ENCODE data around the gene VWA5B1. TPM values are rescaled to one million over a fixed set of nuclear protein-coding genes. Genes with fewer than 3 reads are reported as not detected.

Gene VWA5B1
- total RNA-seq, 1 donor from 2014 or later = not detected

DNA sequence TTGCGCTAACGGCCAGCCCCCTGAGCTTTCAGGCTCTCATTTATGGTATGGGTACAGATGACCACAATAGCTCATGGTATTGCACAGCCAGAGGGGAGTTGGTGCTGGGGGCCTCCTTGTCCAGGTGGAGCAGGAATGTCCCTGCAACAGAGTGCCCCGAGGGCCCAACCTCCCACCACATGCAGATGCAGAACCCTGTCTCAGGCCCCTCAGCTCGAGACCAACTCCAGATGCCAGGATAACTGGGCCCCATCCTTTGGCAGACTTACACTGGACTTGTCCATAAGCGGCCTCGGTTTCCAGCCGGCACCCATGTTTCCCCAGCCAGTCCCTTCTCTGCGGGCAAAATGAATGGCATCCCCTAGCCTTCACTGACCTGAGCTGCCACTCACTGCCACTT, 67.1 kb downstream of the VWA5B1 start:
- DNase-seq (ENCODE audit: missing footprints) (peak; percentile 16), ATAC-seq (no peak)
- intact Hi-C loops (cut with DNase I) = loop anchor here (5.0 kb wide), 3 partner anchors 75 to 145 kb away; no protein-coding TSS in a partner anchor

DNA sequence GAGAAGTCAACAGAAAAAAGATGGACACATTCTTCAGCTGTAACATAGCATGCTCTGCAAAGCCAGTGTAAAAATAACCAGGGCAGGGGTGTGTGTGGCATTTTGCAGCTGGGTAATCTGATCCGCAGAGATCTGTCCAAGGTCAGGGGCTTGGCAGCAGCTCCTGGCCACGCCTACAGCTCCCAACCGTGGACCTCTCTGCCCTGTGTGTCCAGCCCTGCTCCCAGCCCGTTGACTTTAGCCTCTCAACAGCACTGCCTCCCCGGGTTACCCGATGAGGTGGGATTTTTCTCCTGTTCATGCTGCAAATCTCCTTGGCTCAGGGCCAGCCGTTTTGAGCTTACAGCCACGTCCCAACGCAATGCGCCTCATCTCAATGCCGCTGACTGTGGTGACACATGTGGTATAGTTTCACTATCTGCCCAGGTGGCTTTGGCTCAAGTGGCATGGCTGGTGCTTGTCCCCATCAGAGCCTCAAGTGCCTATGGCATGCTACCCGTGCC, 68.1 kb downstream of the VWA5B1 start:
- intact Hi-C loops (cut with DNase I) = loop anchor here (5.0 kb wide), 3 partner anchors 77 to 147 kb away; no protein-coding TSS in a partner anchor
- DNase-seq (ENCODE audit: missing footprints) = peak; percentile 75
- ATAC-seq = peak; percentile 93

DNA sequence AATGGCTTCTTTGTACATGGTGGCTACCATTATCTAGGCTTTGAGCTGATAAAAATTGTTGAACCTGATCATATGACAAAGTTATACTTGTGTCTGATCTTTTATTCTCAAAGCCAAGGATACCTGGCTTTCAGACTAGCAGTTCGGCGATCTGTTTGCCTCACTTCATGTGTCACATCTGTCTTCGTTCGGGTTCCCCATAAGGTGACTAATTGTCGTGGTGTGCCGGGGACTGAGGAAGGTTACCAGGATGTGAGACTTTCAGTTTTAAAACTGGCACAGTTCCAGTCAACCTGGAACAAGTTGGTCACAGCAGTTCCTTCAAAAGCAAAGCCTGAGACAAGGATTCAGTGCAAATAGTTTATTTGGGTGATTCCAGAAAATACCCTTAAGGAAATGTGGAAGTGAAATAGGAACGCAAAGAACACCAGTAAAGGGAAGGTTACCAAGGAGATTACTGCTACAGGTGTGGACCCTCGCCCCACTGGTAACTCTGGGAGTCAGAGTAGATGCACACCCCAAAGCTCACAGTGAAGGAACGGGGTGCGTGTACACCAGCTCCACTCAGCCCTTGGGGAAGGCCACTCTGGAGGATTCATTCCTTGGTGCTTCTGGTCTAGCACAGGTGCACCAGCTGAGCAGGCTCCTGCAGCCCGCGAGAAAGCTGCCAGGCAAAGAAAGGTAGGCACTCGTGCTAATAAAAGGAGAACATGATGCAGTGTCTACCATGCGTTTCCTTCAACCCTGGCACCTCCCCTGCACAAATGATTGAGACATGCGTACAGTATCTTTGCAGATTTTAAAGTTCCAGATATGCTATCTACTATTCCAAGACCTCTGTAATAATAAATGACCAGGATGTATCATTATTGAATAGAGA, 69.0 kb downstream of the VWA5B1 start:
- peak; percentile 6 for DNase-seq (ENCODE audit: missing footprints)
- no peak for ATAC-seq
- intact Hi-C loops (cut with DNase I) = loop anchor here (5.0 kb wide), 3 partner anchors 77 to 147 kb away; no protein-coding TSS in a partner anchor

DNA sequence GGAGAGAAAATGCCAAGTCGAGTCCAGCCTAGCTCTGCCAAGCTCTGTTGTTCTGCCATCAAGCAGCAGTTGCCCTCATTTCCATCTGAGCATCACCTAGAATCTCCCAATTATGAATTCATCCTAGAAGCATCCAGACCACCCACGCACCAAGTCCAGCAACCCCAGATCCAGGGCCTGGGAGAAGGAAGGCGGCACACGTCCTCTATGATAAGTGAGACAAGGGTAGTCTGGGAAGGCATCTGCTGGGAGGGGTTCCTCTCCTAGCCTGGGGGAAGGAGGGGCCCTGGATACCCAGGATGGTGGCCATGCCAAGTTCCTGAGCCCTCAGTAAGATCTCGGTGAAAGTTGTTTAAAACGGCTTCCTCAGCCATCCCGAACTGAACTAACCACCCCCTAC, 70.7 kb downstream of the VWA5B1 start:
- intact Hi-C loops (cut with DNase I) = no loop called here
- no peak for DNase-seq (ENCODE audit: missing footprints)
- no peak for ATAC-seq

DNA sequence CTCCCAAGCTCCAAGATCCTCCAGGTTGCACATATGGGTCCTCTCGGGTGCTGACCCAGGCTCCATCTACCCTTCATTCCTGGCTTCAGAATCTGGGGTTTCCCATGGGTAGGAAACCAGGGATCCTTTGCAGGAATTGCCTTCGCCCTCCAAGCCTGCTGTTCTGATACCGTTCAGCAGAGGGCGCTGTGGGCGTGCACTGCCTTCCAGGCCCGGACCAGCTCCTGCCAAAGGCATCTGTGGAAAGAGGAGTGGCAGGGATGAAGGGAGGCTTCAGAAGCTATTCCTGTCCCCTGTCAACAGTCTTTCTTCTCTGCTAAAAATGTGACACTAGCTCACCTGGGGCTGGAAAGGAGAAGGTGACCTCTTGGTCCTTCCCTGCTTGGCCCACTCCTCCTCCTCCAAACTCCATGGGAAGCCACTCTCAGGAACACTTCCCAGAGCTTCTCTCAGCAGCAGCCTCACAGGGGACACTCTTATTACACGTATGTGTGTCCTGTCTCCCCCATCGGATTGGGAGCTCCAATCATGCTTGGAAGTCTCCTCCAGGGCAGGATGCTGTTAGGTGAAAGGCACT, 71.2 kb downstream of the VWA5B1 start:
- intact Hi-C loops (cut with DNase I) = loop anchor here (2.0 kb wide), 1 partner anchor 131 kb away; no protein-coding TSS in a partner anchor
- ATAC-seq (peak; percentile 18), DNase-seq (ENCODE audit: missing footprints) (peak; percentile 69)

DNA sequence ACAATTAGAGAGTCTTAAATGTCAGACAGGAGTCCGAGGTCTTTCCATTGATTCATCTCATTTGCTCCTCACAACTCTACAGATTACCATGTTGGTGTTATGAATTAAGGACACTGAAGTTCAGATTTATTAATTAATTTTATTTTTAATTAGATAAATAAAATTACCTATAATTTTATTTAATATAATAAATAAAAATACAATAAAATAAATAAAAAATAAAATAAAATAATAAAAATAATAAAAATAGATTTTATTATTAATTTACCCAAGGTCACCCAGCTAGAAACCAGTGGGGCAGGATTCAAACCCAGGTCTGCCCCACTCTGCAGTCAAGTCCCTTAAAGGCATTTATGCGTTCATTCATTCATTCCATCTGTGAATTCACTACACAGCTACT, 72.2 kb downstream of the VWA5B1 start:
- DNase-seq (ENCODE audit: missing footprints) (no peak), ATAC-seq (no peak)
- intact Hi-C loops (cut with DNase I) = loop anchor here (2.0 kb wide), 1 partner anchor 130 kb away; no protein-coding TSS in a partner anchor

DNA sequence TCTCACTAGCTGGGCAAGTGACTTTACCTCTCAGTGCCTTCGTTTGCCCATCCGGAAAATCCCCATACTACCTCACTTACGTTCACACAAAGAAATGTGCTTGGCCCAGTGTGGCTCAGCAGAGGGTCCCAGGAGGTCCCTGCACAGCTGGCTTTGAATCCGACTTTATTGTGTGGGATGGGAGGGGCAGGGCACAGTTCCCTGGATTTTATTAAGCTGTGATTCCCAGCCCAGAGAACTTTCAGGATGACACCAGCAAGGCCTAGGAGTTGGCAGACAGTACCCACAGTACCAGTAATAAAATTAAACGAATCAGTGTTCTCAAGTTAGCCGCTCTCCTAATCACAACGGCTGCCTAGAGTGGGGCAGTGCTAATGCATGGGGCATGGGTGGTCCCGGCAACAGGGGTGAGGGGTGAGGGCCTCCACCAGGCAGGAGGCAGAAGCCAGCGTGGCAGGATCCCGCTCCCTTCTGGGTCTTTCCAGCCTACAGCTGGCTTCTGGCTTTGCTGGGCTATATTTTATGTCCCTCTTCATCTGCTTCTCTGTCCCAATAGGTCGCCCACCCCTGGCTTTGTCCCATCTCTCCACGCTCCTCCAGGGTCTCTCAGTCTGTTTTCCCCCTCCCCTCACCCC, 74.9 kb downstream of the VWA5B1 start:
- ATAC-seq (no peak), DNase-seq (ENCODE audit: missing footprints) (no peak)
- intact Hi-C loops (cut with DNase I) = no loop called here

DNA sequence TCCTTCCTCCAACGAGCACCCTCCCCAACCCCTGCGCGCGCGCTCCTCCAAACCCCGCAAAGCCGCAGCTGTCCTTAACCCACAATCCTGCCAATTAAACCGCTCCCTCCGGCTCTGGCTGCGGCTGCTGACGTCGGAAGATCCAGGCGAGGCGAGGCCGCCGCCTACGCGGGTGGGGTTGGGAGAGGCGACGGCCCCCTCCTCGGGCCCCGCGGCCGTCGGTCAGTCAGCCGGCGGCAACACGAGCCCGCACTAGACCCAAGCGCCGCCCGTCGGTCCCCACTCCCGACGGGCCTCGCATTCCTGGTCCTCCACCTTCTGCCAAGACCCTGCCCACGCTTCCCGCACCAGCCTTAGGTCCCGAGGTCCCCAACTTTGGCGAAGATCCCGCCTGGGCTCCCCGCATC, 75.4 kb downstream of the VWA5B1 start:
- intact Hi-C loops (cut with DNase I) = no loop called here
- DNase-seq (ENCODE audit: missing footprints) (no peak), ATAC-seq (no peak)

DNA sequence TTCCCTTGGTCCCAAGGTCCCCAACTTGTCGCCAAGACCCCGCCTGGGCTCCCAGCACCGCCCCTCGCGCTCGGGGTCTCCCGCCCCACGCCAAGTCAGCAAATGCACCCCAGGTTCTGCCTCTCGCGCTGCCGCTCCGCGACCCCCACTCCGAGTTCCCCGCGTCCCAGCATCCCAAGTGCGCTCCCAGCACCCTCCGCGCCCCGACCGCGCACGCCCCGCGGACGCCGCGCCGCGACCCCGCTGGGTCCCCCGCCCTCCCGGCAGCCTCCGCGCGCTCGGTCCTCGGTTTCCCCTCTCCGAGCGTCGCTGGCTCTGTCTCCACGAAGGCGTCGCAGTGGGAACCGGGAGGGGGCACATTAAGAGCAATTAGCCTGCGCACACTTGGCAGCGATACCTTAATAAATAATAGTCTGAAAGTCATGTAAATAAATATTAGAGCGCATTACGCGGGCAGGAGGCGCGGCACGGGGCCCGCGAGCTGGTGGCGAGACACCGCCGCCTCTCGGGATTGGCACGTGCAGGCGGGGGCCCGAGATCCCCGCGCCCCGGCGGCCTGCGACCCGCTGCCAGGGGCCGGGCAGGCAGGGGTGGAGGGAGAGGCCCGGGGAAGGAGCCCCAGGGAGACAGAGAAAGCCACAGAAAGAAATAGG, 75.9 kb downstream of the VWA5B1 start:
- ATAC-seq (peak; percentile 15), DNase-seq (ENCODE audit: missing footprints) (no peak)
- intact Hi-C loops (cut with DNase I) = no loop called here

DNA sequence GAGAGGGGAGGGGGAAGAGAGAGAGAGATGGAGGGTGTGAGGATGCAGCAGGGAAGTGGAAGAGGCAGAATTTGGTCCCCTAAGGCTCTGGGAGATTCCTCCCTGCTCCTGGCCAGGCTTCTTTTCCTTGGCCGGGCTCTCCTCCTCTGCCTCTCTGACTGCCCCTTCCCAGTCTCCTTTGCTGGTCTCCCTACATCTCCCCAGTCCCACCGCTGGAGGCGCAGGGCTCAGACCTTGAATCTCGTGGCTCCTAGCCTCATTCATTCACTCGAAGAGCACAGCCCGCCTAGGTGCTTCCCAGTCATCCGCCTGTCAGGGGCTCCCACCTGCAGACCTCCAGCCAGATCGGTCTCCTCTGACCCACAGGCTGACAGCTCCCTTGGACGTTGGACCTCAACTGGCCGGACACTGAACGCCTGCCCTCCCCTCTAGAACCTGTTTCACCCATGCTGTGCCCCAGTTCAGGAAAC, 76.5 kb downstream of the VWA5B1 start:
- no peak for DNase-seq (ENCODE audit: missing footprints)
- ATAC-seq = peak; percentile 81
- intact Hi-C loops (cut with DNase I) = no loop called here

DNA sequence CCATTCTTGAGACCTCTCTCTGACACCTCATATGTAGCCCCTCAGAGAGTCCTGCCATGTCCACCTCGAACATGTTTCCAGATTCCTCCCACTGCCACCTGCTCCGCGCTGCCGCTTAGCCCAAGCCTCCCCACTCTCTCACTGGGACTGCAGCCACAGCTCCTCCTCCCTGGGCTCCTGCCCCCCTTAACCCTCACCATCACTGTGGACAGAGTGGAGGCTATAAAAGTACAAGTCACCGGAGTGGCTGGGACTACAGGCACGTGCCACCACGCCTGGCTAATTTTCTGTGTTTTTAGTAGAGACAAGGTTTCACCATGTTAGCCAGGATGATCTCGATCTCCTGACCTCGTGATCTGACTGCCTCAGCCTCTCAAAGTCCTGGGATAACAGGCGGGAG, 77.0 kb downstream of the VWA5B1 start:
- ATAC-seq (no peak), DNase-seq (ENCODE audit: missing footprints) (no peak)
- intact Hi-C loops (cut with DNase I) = no loop called here

DNA sequence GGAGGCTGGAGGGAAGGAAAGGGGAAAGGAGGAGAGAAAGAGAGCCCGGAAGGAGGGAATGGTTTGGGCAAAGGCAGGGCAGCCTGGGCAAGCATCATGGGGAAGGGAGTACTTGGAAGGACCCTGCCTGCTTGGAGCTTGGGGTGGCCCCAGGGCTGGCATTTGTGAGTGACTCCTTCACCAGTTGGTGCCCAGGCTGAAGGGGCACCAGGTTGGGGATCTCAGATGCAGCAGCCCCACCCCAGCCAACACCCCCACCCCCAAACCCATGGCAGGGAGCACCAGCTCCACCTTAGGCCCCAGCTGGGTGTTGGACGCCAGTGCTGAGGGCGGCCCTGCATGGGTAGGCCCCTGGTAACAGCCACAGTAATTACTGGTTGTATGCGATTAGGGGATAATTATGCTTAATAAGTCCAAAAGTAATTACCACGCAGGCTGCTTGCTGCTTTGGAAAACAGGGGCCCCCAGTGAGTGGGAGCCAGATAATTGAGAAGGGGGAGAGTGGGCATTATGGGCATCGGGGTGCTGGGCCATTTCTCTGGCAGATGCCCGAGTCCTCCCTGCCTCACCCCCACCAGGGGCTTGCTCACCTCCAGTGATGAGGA, 78.3 kb downstream of the VWA5B1 start:
- DNase-seq (ENCODE audit: missing footprints) (no peak), ATAC-seq (no peak)
- intact Hi-C loops (cut with DNase I) = no loop called here

DNA sequence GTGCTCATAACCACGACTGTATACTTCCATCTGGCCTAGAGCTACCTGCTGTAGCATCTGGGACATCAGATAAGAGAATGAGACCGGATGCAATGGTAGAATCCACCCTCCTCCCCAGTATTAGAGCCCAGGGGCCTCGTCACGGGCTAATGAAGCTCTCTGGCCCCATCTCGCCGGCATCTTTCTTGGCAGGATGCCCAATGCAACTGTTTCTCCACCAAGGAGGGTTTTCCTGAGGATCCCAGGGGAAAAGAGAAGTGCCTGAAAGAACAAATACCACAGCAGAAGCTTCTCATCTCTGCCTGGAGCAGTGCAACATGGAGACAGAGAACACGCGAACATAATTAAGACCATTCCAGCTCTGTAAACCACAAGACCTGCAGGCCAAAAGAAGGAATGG, 80.0 kb downstream of the VWA5B1 start:
- ATAC-seq (no peak), DNase-seq (ENCODE audit: missing footprints) (no peak)
- intact Hi-C loops (cut with DNase I) = no loop called here

DNA sequence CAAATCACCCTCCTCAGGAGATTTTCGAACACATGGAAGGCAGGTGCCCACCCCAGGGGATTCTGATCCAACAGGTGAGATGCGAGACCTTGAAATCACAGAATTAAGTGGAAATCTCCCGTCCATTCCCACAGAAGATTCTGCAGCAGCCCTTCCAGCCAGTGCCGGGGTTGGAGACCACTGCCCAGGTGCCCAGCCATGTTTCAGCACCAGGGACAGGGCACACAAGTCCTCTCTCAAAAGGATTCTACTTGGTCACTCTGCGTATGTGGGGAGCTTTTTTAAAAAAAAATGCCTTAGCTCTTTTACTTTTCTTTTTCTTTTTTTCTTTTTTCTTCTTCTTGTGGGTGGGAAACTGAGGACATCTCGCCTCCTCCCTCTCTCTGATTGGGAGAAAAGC, 80.7 kb downstream of the VWA5B1 start:
- DNase-seq (ENCODE audit: missing footprints) = no peak
- intact Hi-C loops (cut with DNase I) = no loop called here

DNA sequence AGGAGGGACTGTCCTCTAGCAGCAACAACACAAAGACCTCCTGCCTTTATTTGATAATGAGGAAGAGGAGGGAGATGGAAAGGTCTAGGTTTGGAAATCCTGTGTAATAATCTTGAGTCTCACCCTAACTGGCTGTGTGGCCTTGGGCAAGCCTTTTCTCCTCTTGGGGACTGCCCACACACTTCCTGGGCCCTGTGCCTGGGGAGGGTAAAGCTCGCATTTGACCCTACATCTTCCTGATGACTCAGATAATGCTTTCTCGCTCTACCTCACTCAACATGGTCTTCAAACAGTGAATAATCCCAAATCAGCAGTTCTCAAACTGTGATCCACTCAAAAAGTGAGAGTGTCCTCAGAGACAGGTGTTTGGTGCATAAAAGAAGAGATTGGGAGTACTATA, 81.2 kb downstream of the VWA5B1 start:
- ATAC-seq (no peak), DNase-seq (ENCODE audit: missing footprints) (no peak)
- intact Hi-C loops (cut with DNase I) = no loop called here

More for the DNA sequence above, 80.7 kb downstream of the VWA5B1 start:
- no peak for ATAC-seq

DNA sequence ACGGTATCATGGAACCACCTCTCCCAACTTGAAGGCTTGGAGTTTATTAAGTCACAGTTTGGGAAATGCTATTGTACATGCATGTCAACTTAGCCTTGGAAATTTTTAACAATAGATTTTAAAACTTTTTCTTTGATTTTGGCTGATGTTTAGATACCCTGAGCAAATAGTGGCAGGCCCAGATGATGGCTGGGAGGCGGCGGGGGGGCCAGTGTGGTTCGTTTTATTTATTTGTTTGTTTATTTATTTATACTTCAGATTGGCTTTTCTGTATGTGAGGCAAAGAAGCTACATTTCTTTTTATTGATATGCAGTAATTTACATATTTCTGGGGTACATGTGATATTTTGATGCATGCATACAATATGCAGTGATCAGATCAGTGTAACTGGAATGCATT, 82.0 kb downstream of the VWA5B1 start:
- no peak for DNase-seq (ENCODE audit: missing footprints)
- ATAC-seq = no peak
- intact Hi-C loops (cut with DNase I) = no loop called here

DNA sequence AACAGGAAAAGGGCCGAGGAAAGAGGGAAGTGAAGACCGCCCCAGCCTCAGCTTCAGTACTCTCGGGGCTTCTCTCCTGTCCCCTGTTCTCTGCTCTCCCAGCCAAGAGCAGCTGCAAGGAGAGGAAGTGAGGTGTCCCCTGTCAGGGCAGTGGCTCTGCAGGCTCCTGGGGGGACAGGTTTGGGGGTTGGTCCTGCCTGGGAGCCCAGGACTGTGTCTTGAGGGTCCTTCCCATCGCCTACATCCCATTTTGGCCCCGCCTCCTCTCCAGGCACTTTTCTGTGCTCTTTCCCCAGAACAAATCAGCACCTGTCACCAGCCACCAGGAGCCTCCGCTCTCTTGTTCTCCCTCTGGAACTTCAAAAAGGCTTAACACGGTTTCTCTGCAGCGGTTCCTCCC, 82.6 kb downstream of the VWA5B1 start:
- no peak for DNase-seq (ENCODE audit: missing footprints)
- intact Hi-C loops (cut with DNase I) = no loop called here
- ATAC-seq = no peak

DNA sequence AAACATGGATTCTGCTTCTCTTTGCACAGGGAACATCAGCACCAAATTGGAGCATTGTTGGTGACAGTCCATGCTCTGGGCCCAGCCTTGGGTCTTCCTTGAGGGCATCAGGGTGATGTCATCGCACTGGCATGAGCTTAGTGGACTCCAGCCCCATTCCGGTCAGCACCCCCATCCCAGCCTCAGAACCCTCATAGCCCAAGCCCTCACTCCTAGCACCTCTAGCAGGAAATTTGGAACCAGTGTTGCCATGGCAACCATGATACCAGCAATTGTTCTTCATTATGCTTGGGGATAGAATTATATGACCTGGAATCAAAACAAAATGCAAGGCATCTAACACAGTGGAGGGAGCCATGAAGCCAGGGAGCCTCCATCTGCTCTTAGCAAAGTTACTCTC, 83.1 kb downstream of the VWA5B1 start:
- intact Hi-C loops (cut with DNase I) = no loop called here
- ATAC-seq (no peak), DNase-seq (ENCODE audit: missing footprints) (no peak)

DNA sequence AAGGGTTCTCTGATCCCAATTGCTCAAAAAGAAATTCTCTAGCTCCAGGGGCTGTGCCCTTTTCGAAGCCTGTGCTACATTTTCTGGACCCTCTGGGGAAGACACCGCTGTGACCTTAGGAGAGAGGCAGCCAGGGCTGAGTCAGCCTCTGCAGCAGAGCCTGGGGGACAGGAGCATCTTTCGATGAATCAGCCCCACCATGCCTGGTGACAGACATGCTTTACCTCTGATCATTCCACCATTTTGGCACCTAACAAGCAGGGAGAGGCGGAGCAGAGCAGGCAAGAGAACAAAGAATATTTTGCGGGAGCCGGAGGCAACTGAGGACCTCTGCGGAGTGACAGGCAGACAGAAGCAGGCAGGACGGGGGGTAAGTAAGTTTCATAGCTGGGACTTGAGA, 84.9 kb downstream of the VWA5B1 start:
- intact Hi-C loops (cut with DNase I) = no loop called here
- ATAC-seq (no peak), DNase-seq (ENCODE audit: missing footprints) (no peak)

Data from Right ventricle myocardium inferior (tissue), 1 donor.